Activated effector memory CD4-positive, alpha-beta T cell treated with anti-CD3 and anti-CD28 coated beads, Interleukin-2, amount 50 U/mL, for 16 hours (primary cell): Measurements from ENCODE around the gene TRAP1.

Experiments
- DNase-seq: peaks from one replicate; pipeline ENCODE4 v3.0.0-alpha.2; 2020

The TRAP1 gene

GRCh38 chr16:3706253-3707012 lies 10.9 kb downstream of the TRAP1 start:
- no peak for DNase-seq

GRCh38 chr16:3702082-3702481 lies 15.2 kb downstream of the TRAP1 start:
- no peak for DNase-seq

- no peak for DNase-seq
These were observed 15.8 kb downstream of the TRAP1 start for GRCh38 chr16:3701531-3701930.

DNA sequence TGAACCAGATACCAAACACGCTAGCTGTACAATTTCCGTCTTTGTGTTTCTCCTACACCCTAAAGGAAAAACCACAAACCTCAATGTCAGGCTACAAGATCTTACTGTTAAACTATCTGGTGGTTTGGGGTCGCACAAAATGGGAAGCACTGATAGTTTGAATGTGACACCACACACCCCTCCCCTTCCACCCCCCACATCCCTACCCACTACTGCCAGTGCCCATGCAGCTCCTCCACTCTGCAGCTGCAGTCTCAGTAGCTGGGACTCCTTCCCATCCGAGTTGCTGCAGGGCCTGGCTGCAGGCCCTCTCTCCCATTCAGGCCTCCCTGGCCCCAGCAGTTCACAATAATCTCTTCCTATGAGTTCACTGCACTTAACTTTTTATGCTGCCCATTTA lies 18.4 kb downstream of the TRAP1 start:
- DNase-seq: no peak

DNA sequence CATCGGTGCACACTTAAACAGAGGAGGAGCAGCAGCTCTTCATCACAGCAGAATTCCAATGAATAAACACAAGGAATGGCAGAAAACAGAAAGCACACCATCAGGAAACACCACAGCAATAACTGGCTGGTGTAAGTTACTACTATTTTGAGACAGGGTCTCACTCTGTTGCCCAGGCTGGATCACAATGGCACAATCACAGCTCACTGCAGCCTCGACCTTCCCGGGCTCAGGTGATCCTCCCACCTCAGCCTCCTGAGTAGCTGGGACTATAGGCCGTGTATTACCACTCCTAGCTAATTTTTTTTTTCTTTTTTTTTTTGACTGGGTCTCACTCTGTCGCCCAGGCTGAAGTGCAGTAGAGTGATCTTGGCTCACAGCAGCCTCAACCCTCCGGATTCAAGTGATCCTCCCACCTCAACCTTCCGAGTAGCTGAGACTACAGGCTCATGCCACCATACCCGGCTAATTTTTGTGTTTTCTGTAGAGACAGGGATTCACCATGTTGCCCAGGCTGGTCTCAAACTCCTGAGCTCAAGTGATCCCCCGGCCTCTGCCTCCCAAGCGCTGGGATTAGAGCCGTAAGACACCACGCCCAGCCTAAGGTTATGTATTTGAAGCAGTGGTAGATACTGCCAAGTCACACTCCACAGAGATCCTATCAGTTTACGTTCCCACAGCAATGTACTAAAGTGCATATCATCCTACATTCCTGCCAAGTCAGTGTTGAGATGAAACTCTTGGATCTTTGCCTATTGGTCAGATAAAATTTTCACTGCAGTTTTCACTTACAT lies 20.7 kb downstream of the TRAP1 start:
- DNase-seq: no peak

DNA sequence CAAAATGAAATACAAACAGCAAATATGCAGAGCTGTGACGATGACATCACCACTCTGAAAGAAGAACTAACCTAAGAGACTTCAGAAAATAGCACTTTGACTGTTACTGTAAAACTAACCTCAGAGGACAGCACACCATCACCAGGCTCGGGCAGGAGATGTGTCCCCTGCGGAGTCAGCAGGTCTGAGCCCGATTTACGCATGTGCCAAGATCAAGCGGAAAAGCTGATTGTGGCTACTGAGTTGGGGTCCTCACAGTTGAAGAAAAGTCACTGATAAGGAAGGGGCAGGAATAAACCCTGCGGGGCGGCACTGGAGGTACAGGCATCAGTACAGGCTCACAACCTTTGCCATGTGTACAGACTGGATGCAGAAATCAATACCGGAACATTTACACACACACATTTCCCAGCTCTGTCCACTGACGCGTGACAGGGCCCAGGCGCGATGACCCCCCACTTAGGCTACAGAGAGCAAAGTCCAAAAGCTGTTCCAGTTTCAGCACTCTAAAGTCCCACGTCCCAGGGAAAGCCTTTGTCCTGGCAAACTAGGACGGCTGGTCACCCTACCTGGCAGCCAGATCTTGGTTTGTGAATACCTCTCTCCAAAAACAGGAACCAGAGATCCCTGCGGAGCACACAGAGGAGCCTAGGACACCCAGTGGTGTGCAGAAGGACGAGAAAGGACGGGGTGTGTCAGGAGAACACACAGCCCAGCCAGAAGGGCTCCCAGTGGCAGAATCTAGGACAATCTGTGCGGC lies 21.5 kb downstream of the TRAP1 start:
- no peak for DNase-seq

- no peak for DNase-seq
These were observed 23.3 kb downstream of the TRAP1 start for GRCh38 chr16:3694051-3694450.

DNA sequence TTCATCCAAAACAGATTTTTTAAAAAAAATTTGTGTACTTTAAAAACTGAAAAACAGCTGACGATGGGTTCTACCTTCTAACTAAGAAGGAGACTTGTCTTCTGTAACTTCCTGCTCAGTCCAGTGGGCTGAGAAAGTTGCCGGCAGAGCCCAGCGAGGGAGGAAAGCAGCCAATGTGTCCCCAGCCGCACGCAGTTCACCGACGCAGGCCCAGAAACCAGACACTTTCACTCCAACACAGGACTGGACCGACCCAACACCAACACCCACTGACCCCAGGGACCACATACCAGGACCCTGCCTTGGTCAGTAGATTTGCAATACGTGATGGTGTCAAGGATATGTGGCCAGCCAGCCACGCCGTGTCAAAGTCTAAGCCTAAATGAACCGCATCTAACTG lies 25.6 kb downstream of the TRAP1 start:
- no peak for DNase-seq

DNA sequence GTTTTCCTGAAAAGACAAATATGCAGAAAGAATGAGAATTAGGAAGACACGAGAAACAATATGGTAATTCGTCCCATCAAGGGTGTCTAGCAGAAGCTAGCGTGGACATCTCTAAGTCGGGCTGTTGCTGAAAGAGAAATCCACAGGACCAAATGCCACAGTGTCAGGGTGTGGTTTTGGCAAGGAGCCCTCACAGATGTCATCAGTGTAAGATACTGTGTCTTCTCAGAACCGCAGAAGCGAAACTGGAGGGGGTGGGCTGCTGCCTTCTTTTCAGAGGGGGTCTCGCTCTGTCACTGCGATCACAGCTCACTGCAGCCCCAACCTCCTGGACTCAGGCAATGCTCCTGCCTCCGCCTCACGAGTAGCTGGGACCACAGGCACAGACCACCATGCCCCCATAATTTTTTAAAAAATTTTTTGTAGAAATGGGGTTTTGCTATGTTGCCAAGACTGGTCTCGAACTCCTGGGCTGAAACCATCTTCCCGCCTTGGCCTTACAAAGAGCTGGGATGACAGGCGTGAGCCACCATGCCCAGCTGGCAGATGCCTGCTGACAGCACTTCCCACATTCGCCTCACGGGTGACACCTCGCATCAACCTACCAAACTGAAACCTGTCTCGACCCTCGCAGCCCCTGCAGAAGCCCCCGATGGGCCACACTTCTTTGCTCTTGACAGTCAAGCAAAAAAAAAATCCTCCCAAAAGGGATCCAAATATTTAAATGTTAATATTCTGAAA lies 26.2 kb downstream of the TRAP1 start:
- DNase-seq: no peak

DNA sequence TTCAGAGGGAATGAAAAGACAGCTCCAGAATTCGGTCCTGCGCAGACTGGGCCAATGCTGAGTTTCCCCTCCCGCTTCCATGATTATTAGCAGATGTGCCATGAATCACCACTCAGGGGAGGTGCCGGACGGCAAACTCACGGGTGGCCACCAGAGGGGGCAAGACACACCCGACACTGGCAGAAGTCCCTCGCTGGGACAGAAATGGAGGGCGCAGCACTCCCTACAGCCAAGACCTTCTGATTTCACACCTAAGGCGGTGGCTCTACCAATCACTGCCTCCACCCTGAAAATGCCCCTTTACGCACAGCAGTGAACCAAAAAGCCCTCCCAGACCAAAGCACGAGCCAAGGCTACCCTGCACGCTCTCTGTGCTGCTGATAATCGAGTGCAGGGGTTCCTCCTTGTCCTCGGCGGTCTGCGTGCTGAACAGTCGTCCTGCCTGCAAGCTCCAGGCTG lies 26.8 kb downstream of the TRAP1 start:
- peak; percentile 93 for DNase-seq

DNA sequence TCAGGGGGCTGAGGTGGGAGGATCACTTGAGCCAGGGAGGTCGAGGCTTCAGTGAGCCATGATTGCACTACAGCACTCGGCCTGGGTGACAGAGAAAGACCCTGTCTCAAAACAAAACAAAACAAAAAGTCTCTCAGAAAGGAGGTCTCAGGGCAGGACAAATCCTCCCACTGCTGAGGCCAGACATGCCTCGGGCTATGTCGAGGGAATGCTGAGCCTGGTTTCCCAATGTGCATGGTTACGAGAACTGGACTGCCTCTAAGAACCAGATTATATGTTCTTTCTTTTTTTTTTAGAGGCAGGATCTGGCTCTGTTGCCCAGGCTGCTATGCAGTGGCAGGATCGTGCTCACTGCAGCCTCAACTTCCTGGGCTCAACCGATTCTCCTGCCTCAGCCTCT lies 27.6 kb downstream of the TRAP1 start:
- DNase-seq: no peak

GRCh38 chr16:3687792-3688191 lies 29.5 kb downstream of the TRAP1 start:
- DNase-seq: no peak

DNA sequence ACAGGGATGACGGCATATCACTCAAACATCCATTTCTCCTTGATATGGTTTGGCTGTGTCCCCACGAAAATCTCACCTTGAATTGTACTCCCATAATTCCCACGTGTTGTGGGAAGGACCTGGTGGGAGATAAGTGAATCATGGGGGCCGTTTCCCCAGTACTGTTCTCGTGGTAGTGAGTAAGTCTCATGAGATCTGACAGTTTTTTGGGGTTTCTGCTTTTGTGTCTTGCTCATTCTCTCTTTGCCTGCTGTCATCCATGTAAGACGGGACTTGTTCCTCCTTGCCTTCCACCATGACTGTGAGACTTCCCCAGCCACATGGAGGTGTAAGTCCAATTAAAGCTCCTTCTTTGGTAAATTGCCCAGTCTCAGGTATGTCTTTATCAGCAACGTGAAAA lies 30.3 kb downstream of the TRAP1 start:
- no peak for DNase-seq

DNA sequence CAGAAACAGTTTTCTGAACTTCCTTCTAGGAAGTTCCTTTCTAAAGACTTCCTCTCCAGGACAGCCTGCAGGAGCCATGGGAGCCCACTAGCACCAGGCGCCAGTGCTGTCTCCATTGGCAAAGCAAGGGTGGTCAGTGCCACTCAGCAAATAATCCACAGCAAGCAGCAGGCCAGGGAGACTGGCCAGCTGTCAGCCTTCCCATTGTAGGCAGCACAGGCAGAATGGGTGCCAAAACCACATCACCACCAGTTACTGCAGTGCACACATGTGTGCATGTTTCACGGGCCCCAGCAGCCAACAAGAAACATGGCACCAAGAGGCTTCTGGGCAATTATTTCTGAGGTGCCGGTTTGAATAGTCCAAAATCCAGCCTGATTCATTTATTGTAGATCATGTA lies 36.1 kb downstream of the TRAP1 start:
- DNase-seq: no peak

DNA sequence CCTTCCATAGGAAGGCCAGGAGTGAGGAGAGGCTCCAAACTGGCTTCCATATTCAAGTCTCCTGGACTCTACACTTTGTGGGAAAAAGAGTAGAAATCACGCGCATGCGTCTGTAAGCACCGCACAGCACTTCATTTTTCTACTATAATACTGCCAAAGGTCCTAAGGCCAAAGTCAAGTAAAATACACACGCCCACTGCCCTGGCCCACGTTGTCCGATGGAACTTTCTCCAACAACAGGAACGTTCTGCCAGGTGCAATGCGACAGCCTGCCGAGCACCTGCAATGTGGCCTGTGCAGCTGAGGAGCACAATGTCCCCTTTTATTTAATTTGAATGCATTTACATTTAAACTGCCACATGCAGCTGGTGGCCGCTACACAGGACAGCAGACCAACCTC lies 39.3 kb downstream of the TRAP1 start:
- DNase-seq: no peak

- no peak for DNase-seq
These were observed 41.7 kb downstream of the TRAP1 start for GRCh38 chr16:3675601-3676130.

DNA sequence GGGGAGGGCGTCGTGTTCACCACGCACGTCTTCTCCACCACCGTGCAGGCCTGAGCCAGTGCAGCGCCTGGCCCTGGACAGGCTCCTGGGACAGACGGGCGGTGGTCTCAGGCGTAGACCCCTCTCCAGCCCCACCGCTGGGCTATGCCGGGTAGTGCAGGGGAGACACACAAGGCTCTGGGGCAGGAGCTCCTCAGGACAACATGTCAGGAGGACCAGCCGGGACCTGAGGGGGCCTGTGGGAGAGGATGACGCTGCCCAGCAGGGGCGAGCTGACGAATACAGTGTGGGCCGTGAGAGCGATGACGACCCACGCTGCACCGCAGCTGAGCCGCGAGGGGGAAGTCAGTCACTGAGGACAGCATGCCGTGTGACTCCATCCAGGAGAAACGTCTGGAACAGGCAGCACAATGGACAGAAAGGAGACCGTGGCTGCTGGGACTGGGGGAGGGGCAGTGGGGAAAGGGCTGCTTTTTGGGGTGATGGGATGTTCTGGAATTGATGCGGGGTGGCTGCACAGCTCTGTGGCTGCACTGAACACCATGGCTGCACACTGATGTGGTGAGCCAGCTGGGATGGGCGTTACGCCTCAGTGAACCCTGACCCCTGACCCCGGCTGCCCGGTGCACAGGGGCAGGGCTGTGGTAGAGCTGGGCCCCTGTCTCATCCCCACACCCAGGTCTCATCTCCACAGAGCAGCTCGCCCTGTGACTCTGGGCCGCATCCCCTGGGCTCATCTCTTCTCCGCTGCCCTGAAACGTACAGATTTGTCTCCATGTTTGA lies 42.6 kb downstream of the TRAP1 start:
- no peak for DNase-seq

DNA sequence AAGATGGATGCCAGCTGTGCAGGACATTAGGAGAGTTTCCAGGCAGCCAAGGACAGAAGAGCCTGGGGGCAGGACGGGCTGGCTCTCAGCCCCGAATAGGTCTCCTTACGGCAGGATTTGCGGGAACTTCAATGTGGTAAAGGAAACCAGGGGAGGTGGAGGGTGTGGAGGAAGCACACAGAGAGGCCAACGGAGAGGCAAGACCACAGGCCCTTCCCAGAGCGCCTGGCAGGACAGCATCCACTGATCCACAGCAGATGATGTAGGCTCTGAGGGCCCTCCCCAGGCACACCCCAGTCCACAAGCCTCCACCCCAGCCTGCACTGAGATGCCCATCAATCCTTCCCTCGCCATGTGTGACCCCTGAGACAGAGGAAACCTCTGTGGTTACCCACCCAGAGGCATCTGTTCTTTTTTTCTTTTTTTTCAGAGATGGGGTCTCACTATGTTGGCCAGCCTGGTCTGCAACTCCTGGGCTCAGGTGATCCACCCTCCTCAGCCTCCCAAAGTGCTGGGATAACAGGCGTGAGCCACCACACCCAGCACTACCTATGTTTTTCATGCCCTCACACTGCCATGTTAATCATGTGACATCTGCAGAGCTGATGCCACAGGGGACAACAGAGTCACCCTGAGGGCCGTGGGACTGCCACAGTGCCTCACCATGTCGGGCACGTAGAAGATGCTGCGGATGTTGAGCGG lies 43.5 kb downstream of the TRAP1 start:
- no peak for DNase-seq

- no peak for DNase-seq
These were observed 44.1 kb downstream of the TRAP1 start for GRCh38 chr16:3673201-3673600.

GRCh38 chr16:3672571-3673041 lies 44.7 kb downstream of the TRAP1 start:
- DNase-seq: no peak

GRCh38 chr16:3671424-3671823 lies 45.9 kb downstream of the TRAP1 start:
- DNase-seq: no peak
